ENCODE measurements around the gene MPZL1. TPM values are rescaled to one million over a fixed set of nuclear protein-coding genes. Genes with fewer than 3 reads are reported as not detected.

Gene MPZL1
- total and polyA plus RNA-seq, 3 experiments from 2014 or later, result 8.2 to 17.9 (median 15.6) TPM

GRCh38 chr1:167790117-167790516 lies 68.3 kb downstream of the MPZL1 start:
- peak overlapping the region in 1 of 8 donors; percentile 58 for H3K27ac Mint-ChIP-seq
- POLR2A ChIA-PET, result no interaction called here

GRCh38 chr1:167791281-167792187 lies 69.8 kb downstream of the MPZL1 start:
- no peak for DNase-seq
- H3K27ac Mint-ChIP-seq, result peak overlapping the region in 1 of 8 donors; percentile 46
- no peak overlapping the region for H3K4me3 Mint-ChIP-seq
- Histone ChIP-seq H3K27ac (ENCODE audit: low read depth, low read length) (no peak overlapping the region), H3K4me3 (ENCODE audit: low read length) (no peak overlapping the region), H3K36me3 (ENCODE audit: insufficient read depth, low read length) (no peaks in the 10 kb centered on the region), H3K27me3 (ENCODE audit: insufficient read depth, low read length, poor library complexity, severe bottlenecking) (no peaks in the 10 kb centered on the region), H3K4me1 (ENCODE audit: insufficient read depth, low read length) (no peaks in the 10 kb centered on the region), H3K9me3 (ENCODE audit: low read length) (no peaks in the 10 kb centered on the region)
- ChIA-PET CTCF (interaction anchor here (0.7 to 1.4 kb wide), 2 partner anchors 11 to 19 kb away, joined by 3 to 6 read pairs; no protein-coding TSS in a partner anchor), POLR2A (no interaction called here)
- H3K36me3 Mint-ChIP-seq, result peaks cover 0 to 3% (median 0%) of the 10 kb centered on the region in 3 donors
- H3K4me1 Mint-ChIP-seq, result no peaks in the 10 kb centered on the region
- H3K9me3 Mint-ChIP-seq, result no peaks in the 10 kb centered on the region
- no peaks in the 10 kb centered on the region for H3K27me3 Mint-ChIP-seq

More at GRCh38 chr1:167790117-167790516, 68.3 kb downstream of the MPZL1 start:
- no peaks in the 10 kb centered on the region for H3K36me3 ChIP-seq (ENCODE audit: insufficient read depth, low read length)
- H3K9me3 Mint-ChIP-seq, result no peaks in the 10 kb centered on the region
- no peaks in the 10 kb centered on the region for H3K27me3 ChIP-seq (ENCODE audit: insufficient read depth, low read length, poor library complexity, severe bottlenecking)
- H3K4me1 Mint-ChIP-seq, result no peaks in the 10 kb centered on the region
- no peaks in the 10 kb centered on the region for H3K9me3 ChIP-seq (ENCODE audit: low read length)
- no peak for DNase-seq
- CTCF ChIA-PET, result interaction anchor here (0.7 kb wide), 1 partner anchor 9 kb away, joined by 3 read pairs; no protein-coding TSS in a partner anchor
- no peaks in the 10 kb centered on the region for H3K27me3 Mint-ChIP-seq
- H3K36me3 Mint-ChIP-seq, result peaks cover 0 to 3% (median 0%) of the 10 kb centered on the region in 3 donors
- no peak overlapping the region for H3K4me3 ChIP-seq (ENCODE audit: low read length)
- no peak overlapping the region for H3K27ac ChIP-seq (ENCODE audit: low read depth, low read length)
- no peaks in the 10 kb centered on the region for H3K4me1 ChIP-seq (ENCODE audit: insufficient read depth, low read length)
- no peak overlapping the region for H3K4me3 Mint-ChIP-seq

GRCh38 chr1:167792188-167792565 lies 70.4 kb downstream of the MPZL1 start:
- H3K4me1 ChIP-seq (ENCODE audit: insufficient read depth, low read length), result no peaks in the 10 kb centered on the region
- no peaks in the 10 kb centered on the region for H3K36me3 ChIP-seq (ENCODE audit: insufficient read depth, low read length)
- no peak for DNase-seq
- H3K36me3 Mint-ChIP-seq, result peaks cover 0 to 3% (median 0%) of the 10 kb centered on the region in 3 donors
- H3K4me3 ChIP-seq (ENCODE audit: low read length), result no peak overlapping the region
- no peaks in the 10 kb centered on the region for H3K27me3 ChIP-seq (ENCODE audit: insufficient read depth, low read length, poor library complexity, severe bottlenecking)
- H3K27me3 Mint-ChIP-seq, result no peaks in the 10 kb centered on the region
- POLR2A ChIA-PET, result no interaction called here
- CTCF ChIA-PET, result interaction anchor here (1.4 kb wide), 1 partner anchor 10 kb away, joined by 6 read pairs; no protein-coding TSS in a partner anchor
- H3K9me3 ChIP-seq (ENCODE audit: low read length), result no peaks in the 10 kb centered on the region
- H3K27ac Mint-ChIP-seq, result peak overlapping the region in 1 of 8 donors; percentile 46
- no peak overlapping the region for H3K27ac ChIP-seq (ENCODE audit: low read depth, low read length)
- H3K4me3 Mint-ChIP-seq, result no peak overlapping the region
- H3K4me1 Mint-ChIP-seq, result peaks cover 0 to 4% (median 0%) of the 10 kb centered on the region in 3 donors
- no peaks in the 10 kb centered on the region for H3K9me3 Mint-ChIP-seq

DNA sequence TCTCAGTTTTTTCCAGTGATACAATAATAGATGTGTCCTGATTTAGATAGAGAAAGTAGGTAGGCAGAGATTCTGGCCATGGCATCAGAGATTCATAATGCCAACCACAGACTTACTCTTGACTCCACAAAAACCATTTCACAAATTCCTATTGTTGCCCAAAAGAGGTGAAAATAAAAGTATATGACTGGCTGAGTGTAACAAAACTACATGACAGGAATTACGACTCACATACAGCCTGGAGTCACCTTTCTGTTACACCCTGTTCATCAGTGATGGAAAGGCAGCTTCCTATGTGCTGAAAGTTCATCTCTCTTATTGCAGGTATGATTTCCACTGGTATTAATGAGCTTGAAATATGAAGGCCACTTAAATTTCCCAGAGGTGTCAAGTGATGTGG lies 72.3 kb downstream of the MPZL1 start:
- Histone ChIP-seq H3K27me3 (ENCODE audit: insufficient read depth, low read length, poor library complexity, severe bottlenecking) (no peaks in the 10 kb centered on the region), H3K4me3 (ENCODE audit: low read length) (no peak overlapping the region), H3K4me1 (ENCODE audit: insufficient read depth, low read length) (no peaks in the 10 kb centered on the region), H3K36me3 (ENCODE audit: insufficient read depth, low read length) (no peaks in the 10 kb centered on the region), H3K27ac (ENCODE audit: low read depth, low read length) (no peak overlapping the region), H3K9me3 (ENCODE audit: low read length) (no peaks in the 10 kb centered on the region)
- H3K36me3 Mint-ChIP-seq, result peaks cover 0 to 3% (median 0%) of the 10 kb centered on the region in 3 donors
- no peaks in the 10 kb centered on the region for H3K9me3 Mint-ChIP-seq
- ChIA-PET CTCF (no interaction called here), POLR2A (no interaction called here)
- H3K4me1 Mint-ChIP-seq, result peaks cover 0 to 4% (median 0%) of the 10 kb centered on the region in 3 donors
- no peaks in the 10 kb centered on the region for H3K27me3 Mint-ChIP-seq
- H3K4me3 Mint-ChIP-seq, result no peak overlapping the region
- H3K27ac Mint-ChIP-seq, result no peak overlapping the region
- no peak for DNase-seq

DNA sequence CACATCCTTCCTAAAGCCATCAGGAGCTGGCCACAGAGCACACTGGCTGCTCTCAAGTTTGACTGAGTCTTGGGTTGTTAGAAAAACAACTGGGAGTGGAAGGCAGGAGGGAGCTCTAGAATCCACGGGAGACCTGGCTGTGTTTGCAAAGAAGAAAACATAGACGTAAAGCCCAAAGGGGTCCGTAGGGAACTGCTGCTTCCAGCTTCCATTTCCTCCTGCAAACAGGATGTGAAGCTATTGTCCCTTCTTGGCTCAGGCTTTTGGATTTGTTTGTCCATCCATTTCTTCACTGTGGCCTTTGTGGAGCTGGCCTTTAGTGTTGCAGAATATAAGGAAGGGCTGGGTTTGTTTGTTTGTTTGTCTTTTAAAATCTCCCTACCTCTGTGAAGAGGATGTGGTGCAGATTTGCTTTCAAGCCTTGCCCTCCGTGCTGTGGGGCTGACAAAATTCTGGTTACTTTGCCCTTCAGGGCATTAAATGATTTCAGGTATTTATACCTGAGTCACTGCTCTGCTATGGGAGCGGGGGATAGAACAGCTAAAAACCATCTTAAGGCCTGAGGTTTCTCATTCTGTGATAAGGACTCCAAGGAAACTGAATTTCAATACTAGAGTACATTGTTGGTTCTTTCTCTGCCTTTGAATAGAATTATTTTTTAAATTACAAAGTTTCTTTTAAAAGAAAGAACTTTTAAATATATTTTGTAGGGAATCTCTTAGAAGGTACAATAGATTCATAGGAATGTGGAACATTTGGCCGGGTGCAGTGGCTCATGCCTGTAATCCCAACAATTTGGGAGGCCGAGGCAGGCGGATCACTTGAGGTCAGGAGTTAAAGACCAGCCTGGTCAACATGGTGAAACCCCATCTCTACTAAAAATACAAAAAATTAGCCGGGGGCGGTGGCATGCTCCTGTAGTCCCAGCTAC lies 74.3 kb downstream of the MPZL1 start:
- no peak overlapping the region for H3K27ac ChIP-seq (ENCODE audit: low read depth, low read length)
- no peaks in the 10 kb centered on the region for H3K4me1 ChIP-seq (ENCODE audit: insufficient read depth, low read length)
- Mint-ChIP-seq H3K27me3 (no peaks in the 10 kb centered on the region), H3K36me3 (no peaks in the 10 kb centered on the region), H3K27ac (peak overlapping the region in 1 of 8 donors; percentile 83), H3K4me1 (peaks cover 0 to 4% (median 0%) of the 10 kb centered on the region in 3 donors), H3K9me3 (no peaks in the 10 kb centered on the region), H3K4me3 (no peak overlapping the region)
- H3K9me3 ChIP-seq (ENCODE audit: low read length), result no peaks in the 10 kb centered on the region
- no peaks in the 10 kb centered on the region for H3K27me3 ChIP-seq (ENCODE audit: insufficient read depth, low read length, poor library complexity, severe bottlenecking)
- H3K36me3 ChIP-seq (ENCODE audit: insufficient read depth, low read length), result no peaks in the 10 kb centered on the region
- H3K4me3 ChIP-seq (ENCODE audit: low read length), result no peak overlapping the region
- DNase-seq, result no peak
- ChIA-PET POLR2A (no interaction called here), CTCF (interaction anchor here (1.2 kb wide), 1 partner anchor 81 kb away, joined by 3 read pairs; no protein-coding TSS in a partner anchor)

DNA sequence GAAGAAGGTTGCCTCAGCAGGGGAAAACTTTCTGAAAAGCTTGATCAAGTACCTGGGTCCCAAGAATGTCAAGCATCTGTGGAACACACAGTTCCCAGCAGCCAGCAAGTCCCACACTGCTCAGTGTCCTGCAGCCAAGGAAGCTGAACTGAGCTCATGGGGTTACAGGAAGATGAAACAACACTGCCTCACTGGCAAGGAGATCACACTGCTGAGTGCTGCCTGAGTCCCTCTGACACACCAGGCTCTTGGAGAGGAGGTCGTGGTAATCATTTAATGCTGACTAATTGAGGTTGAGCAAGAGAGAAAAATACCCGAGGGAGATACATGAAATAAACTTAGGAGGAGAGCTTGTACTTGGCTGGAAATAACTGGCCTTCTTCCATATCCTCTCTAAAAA lies 75.2 kb downstream of the MPZL1 start:
- H3K9me3 Mint-ChIP-seq, result no peaks in the 10 kb centered on the region
- no peaks in the 10 kb centered on the region for H3K36me3 Mint-ChIP-seq
- CTCF ChIA-PET, result no interaction called here
- H3K27ac ChIP-seq (ENCODE audit: low read depth, low read length), result no peak overlapping the region
- no peaks in the 10 kb centered on the region for H3K9me3 ChIP-seq (ENCODE audit: low read length)
- H3K36me3 ChIP-seq (ENCODE audit: insufficient read depth, low read length), result no peaks in the 10 kb centered on the region
- no peaks in the 10 kb centered on the region for H3K4me1 ChIP-seq (ENCODE audit: insufficient read depth, low read length)
- POLR2A ChIA-PET, result no interaction called here
- no peak overlapping the region for H3K27ac Mint-ChIP-seq
- H3K4me1 Mint-ChIP-seq, result peaks cover 0 to 4% (median 0%) of the 10 kb centered on the region in 3 donors
- DNase-seq, result no peak
- H3K4me3 ChIP-seq (ENCODE audit: low read length), result no peak overlapping the region
- H3K4me3 Mint-ChIP-seq, result no peak overlapping the region
- no peaks in the 10 kb centered on the region for H3K27me3 Mint-ChIP-seq
- H3K27me3 ChIP-seq (ENCODE audit: insufficient read depth, low read length, poor library complexity, severe bottlenecking), result no peaks in the 10 kb centered on the region

- Mint-ChIP-seq H3K27ac (peak overlapping the region in 1 of 8 donors; percentile 50), H3K9me3 (no peaks in the 10 kb centered on the region), H3K27me3 (no peaks in the 10 kb centered on the region), H3K4me1 (peaks cover 6 to 13% (median 7%) of the 10 kb centered on the region in 3 donors), H3K4me3 (no peak overlapping the region), H3K36me3 (no peaks in the 10 kb centered on the region)
- ChIA-PET CTCF (interaction anchor here (0.7 to 1.0 kb wide), 2 partner anchors 9 to 85 kb away, joined by 3 read pairs; no protein-coding TSS in a partner anchor), POLR2A (no interaction called here)
- H3K9me3 ChIP-seq (ENCODE audit: low read length), result no peaks in the 10 kb centered on the region
- H3K4me3 ChIP-seq (ENCODE audit: low read length), result no peak overlapping the region
- peaks cover 8% of the 10 kb centered on the region for H3K4me1 ChIP-seq (ENCODE audit: insufficient read depth, low read length)
- H3K27ac ChIP-seq (ENCODE audit: low read depth, low read length), result no peak overlapping the region
- no peaks in the 10 kb centered on the region for H3K36me3 ChIP-seq (ENCODE audit: insufficient read depth, low read length)
- DNase-seq, result no peak
- no peaks in the 10 kb centered on the region for H3K27me3 ChIP-seq (ENCODE audit: insufficient read depth, low read length, poor library complexity, severe bottlenecking)
Observed at GRCh38 chr1:167798952-167799351, 77.2 kb downstream of the MPZL1 start.

Data from CD8-positive, alpha-beta memory T cell (primary cell).